H4 (cell line): Measurements from ENCODE around the gene PPP1R15B. TPM values are rescaled to one million over a fixed set of nuclear protein-coding genes. Genes with fewer than 3 reads are reported as not detected.

Source experiments
- DNase-seq: peaks from one replicate; pipeline ENCODE4 v3.0.0-alpha.2; 2015; ENCODE audit warnings: low spot score
- total RNA-seq: library from RNA; depleted of rRNA; stranded (reverse); fragments of >200 nt; shearing (Covaris generic); gene quantifications from 2 replicates; pipeline ENCODE4 v1.2.3, GENCODE V29; 2014

Gene PPP1R15B
- total RNA-seq, 1 experiment from 2014 or later: 19.2 TPM

GRCh38 chr1:204400882-204401510, 10.6 kb downstream of the PPP1R15B start:
- DNase-seq: no peak

GRCh38 chr1:204398197-204399125, 13.2 kb downstream of the PPP1R15B start:
- DNase-seq: peak; percentile 89

GRCh38 chr1:204396015-204396583, 15.5 kb downstream of the PPP1R15B start:
- DNase-seq: no peak

- no peak for DNase-seq
Measured at GRCh38 chr1:204391629-204392028, 20.0 kb downstream of the PPP1R15B start.

GRCh38 chr1:204390751-204391466, 20.7 kb downstream of the PPP1R15B start:
- DNase-seq: no peak

- DNase-seq: no peak
Measured at GRCh38 chr1:204385727-204386126, 25.9 kb downstream of the PPP1R15B start.

- peak; percentile 47 for DNase-seq
Measured at GRCh38 chr1:204384636-204385352, 26.8 kb downstream of the PPP1R15B start.

GRCh38 chr1:204383163-204383904, 28.3 kb downstream of the PPP1R15B start:
- DNase-seq: no peak

GRCh38 chr1:204382714-204383083, 28.9 kb downstream of the PPP1R15B start:
- no peak for DNase-seq

- no peak for DNase-seq
Measured at GRCh38 chr1:204380293-204380831, 31.3 kb downstream of the PPP1R15B start.

GRCh38 chr1:204377800-204378668, 33.6 kb downstream of the PPP1R15B start:
- no peak for DNase-seq

- no peak for DNase-seq
Measured at GRCh38 chr1:204376919-204377799, 34.5 kb downstream of the PPP1R15B start.

GRCh38 chr1:204376465-204376864, 35.2 kb downstream of the PPP1R15B start:
- DNase-seq: no peak

- no peak for DNase-seq
Measured at GRCh38 chr1:204373911-204374310, 37.7 kb downstream of the PPP1R15B start.

- DNase-seq: no peak
Measured at GRCh38 chr1:204370176-204370575, 41.4 kb downstream of the PPP1R15B start.

GRCh38 chr1:204368996-204369726, 42.5 kb downstream of the PPP1R15B start:
- DNase-seq: no peak

GRCh38 chr1:204367956-204368355, 43.7 kb downstream of the PPP1R15B start:
- DNase-seq: no peak
